Panc1 (cell line): Measurements from ENCODE around the gene COPZ2. TPM values are rescaled to one million over a fixed set of nuclear protein-coding genes. Genes with fewer than 3 reads are reported as not detected.

Experiments
- ATAC-seq: fragments of 200-7000 bp; cut with Tn5 transposase; 2 replicates; pipeline ENCODE4 v1.9.1; 2020; ENCODE audit warnings: mild to moderate bottlenecking, moderate library complexity
- BruUV-seq: library from RNA; stranded (reverse); fragments of 400-500 nt; replicated peaks from 2 replicates; lab custom pipeline; 2021; lab: Mats Ljungman, UMichigan
- CTCF ChIA-PET: fragments of 300-600 bp; sonication (Branson Sonifier 250); formaldehyde crosslinking; loops from one replicate; lab custom pipeline; 2022; ENCODE audit warnings: antibody characterized with exemption; lab: Charles Lee
- POLR2A ChIA-PET: fragments of 300-600 bp; sonication (Branson Sonifier 250); formaldehyde crosslinking; loops from one replicate; lab custom pipeline; 2022; ENCODE audit warnings: antibody characterized with exemption; lab: Charles Lee
- DNase-seq: peaks from one replicate; pipeline ENCODE4 v3.0.0-alpha.2; 2010; ENCODE audit warnings: low read depth, low spot score
- H3K27ac ChIP-seq: 2 replicates; pipeline ENCODE4 v1.5.1; 2011; ENCODE audit warnings: mild to moderate bottlenecking, low read length, inconsistent platforms
- H3K27me3 ChIP-seq: fragments of 200-500 bp; sonication (Bioruptor generic); 2 replicates; pipeline ENCODE4 v1.6.0; 2014; ENCODE audit warnings: low read length, inconsistent platforms; ENCODE audit not compliant: control insufficient read depth, insufficient read depth
- H3K36me3 ChIP-seq: fragments of 200-500 bp; sonication (Bioruptor generic); 2 replicates; pipeline ENCODE4 v1.5.1; 2014; ENCODE audit warnings: inconsistent platforms, mild to moderate bottlenecking, low read length, moderate library complexity; ENCODE audit not compliant: control insufficient read depth, insufficient read depth
- H3K4me1 ChIP-seq: 2 replicates; pipeline ENCODE4 v1.5.1; 2011; ENCODE audit warnings: inconsistent platforms, mild to moderate bottlenecking, low read length, moderate library complexity; ENCODE audit not compliant: control insufficient read depth, insufficient read depth
- H3K4me3 ChIP-seq, 2 experiments: 2 replicates each; pipeline ENCODE4 v1.5.1; 2011 to 2012; ENCODE audit warnings: low read depth in 2 of 2, low read length in 2 of 2, mild to moderate bottlenecking in 2 of 2, inconsistent platforms in 1 of 2, moderate library complexity in 1 of 2
- H3K9me3 ChIP-seq: fragments of 200-500 bp; sonication (Bioruptor generic); 2 replicates; pipeline ENCODE4 v1.5.1; 2014; ENCODE audit warnings: low read depth, mild to moderate bottlenecking, inconsistent platforms, low read length, moderate library complexity; ENCODE audit not compliant: control insufficient read depth, insufficient read depth
- POLR2AphosphoS5 ChIP-seq: IDR thresholded peaks from 2 replicates; pipeline ENCODE4 v1.6.1; 2012; ENCODE audit warnings: mild to moderate bottlenecking, low read depth, low read length, moderate library complexity
- SIN3A ChIP-seq: IDR thresholded peaks from 2 replicates; pipeline ENCODE4 v1.6.1; 2012; ENCODE audit warnings: low read depth, mild to moderate bottlenecking, low read length, moderate library complexity, borderline replicate concordance; ENCODE audit not compliant: insufficient read depth
- TCF7L2 ChIP-seq: IDR thresholded peaks from 2 replicates; pipeline ENCODE4 v1.6.1; 2011; ENCODE audit warnings: mild to moderate bottlenecking, low read depth, low read length, inconsistent platforms
- in situ Hi-C: cut with HindIII; loops from 2 replicates; pipeline ENCODE4 v1.10.0; 2016; ENCODE audit warnings: low sequenced_read_pairs, low pct_unique_long_range_greater_than_20kb
- intact Hi-C: fragments of 100-400 bp; cut with micrococcal nuclease; formaldehyde crosslinking; loops from one replicate; pipeline ENCODE4 v1.10.0; 2022; ENCODE audit not compliant: unreplicated experiment
- total RNA-seq: library from RNA; stranded (reverse); gene quantifications from one replicate; pipeline ENCODE4 v1.2.1, GENCODE V29; 2021; ENCODE audit not compliant: unreplicated experiment
- TF ChIP-seq, protein P1 (sequence below): fragments of 450-650 bp; IDR thresholded peaks from 2 replicates; pipeline ENCODE4 v1.5.1; 2017; ENCODE audit warnings: mild to moderate bottlenecking
- TF ChIP-seq, protein P2 (sequence below), 2 experiments: IDR thresholded peaks; 2 replicates each; pipeline ENCODE4 v1.6.1; 2011 to 2012; ENCODE audit warnings: low read depth in 2 of 2, control low read depth in 1 of 2, low read length in 1 of 2, mild to moderate bottlenecking in 1 of 2, moderate library complexity in 1 of 2; ENCODE audit not compliant: insufficient read depth in 1 of 2

COPZ2 gene
- total RNA-seq, 1 experiment from 2014 or later = 5.4 TPM

DNA sequence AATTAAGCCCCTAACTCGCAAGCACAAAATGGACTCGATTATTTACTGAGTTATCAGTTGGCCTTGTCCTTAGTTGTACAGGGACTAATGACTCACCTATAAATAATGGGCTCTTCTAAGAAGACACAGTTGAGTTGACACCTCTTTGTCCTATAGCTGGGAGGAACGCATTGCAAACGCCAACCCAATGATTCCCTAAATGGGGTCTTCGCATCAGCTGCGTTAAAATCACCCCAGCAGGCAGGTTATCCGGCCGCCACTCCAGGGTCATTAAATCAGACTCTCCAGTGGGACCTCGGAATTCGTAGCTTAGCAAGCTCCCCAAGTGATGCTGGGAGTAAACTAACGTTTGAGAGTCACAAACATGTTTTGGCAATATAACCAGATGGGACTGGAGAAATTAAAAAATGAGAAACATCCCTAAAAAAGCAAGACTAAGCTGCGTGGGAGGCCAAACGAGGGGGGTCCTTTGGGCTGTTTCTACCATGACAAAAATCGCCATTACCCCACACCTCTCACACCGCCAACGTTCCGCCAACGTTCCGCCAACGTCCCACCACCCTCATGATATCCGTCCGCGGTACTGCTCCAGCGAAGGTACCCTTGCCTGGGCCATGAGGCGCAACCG is 9.6 kb upstream of the COPZ2 start:
- Histone ChIP-seq H3K36me3 (peaks cover 13% of the 10 kb centered on the region; the same call in 1 of the 2 replicates), H3K27ac (peak overlapping the region; percentile 97), H3K27me3 (no peaks in the 10 kb centered on the region), H3K9me3 (no peaks in the 10 kb centered on the region), H3K4me3 (peak overlapping the region; percentile 77 to 87), H3K4me1 (peaks cover 38% of the 10 kb centered on the region)
- in situ Hi-C loops = no loop called here
- TF ChIP-seq, protein P1, sequence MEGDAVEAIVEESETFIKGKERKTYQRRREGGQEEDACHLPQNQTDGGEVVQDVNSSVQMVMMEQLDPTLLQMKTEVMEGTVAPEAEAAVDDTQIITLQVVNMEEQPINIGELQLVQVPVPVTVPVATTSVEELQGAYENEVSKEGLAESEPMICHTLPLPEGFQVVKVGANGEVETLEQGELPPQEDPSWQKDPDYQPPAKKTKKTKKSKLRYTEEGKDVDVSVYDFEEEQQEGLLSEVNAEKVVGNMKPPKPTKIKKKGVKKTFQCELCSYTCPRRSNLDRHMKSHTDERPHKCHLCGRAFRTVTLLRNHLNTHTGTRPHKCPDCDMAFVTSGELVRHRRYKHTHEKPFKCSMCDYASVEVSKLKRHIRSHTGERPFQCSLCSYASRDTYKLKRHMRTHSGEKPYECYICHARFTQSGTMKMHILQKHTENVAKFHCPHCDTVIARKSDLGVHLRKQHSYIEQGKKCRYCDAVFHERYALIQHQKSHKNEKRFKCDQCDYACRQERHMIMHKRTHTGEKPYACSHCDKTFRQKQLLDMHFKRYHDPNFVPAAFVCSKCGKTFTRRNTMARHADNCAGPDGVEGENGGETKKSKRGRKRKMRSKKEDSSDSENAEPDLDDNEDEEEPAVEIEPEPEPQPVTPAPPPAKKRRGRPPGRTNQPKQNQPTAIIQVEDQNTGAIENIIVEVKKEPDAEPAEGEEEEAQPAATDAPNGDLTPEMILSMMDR = no peak
- TF ChIP-seq SIN3A = 0 out of 2 replicates have a peak, but pooled peaks have one; percentile 78
- TF ChIP-seq, protein P2, sequence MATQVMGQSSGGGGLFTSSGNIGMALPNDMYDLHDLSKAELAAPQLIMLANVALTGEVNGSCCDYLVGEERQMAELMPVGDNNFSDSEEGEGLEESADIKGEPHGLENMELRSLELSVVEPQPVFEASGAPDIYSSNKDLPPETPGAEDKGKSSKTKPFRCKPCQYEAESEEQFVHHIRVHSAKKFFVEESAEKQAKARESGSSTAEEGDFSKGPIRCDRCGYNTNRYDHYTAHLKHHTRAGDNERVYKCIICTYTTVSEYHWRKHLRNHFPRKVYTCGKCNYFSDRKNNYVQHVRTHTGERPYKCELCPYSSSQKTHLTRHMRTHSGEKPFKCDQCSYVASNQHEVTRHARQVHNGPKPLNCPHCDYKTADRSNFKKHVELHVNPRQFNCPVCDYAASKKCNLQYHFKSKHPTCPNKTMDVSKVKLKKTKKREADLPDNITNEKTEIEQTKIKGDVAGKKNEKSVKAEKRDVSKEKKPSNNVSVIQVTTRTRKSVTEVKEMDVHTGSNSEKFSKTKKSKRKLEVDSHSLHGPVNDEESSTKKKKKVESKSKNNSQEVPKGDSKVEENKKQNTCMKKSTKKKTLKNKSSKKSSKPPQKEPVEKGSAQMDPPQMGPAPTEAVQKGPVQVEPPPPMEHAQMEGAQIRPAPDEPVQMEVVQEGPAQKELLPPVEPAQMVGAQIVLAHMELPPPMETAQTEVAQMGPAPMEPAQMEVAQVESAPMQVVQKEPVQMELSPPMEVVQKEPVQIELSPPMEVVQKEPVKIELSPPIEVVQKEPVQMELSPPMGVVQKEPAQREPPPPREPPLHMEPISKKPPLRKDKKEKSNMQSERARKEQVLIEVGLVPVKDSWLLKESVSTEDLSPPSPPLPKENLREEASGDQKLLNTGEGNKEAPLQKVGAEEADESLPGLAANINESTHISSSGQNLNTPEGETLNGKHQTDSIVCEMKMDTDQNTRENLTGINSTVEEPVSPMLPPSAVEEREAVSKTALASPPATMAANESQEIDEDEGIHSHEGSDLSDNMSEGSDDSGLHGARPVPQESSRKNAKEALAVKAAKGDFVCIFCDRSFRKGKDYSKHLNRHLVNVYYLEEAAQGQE (IDR thresholded peaks at IDR 0.05; ENCODE audit: insufficient read depth in 1 of 2, low read depth in 2 of 2, low read length in 1 of 2) = no peak
- TF ChIP-seq POLR2AphosphoS5 = no peak
- TF ChIP-seq TCF7L2 = no peak
- ATAC-seq = no peak
- TSS peak; percentile 97 for BruUV-seq
- ChIA-PET CTCF (interaction anchor here (1.2 kb wide), 1 partner anchor 11 kb away, joined by 3 read pairs; no protein-coding TSS in a partner anchor), POLR2A (no interaction called here)
- intact Hi-C loops = no loop called here
- no peak for DNase-seq

DNA sequence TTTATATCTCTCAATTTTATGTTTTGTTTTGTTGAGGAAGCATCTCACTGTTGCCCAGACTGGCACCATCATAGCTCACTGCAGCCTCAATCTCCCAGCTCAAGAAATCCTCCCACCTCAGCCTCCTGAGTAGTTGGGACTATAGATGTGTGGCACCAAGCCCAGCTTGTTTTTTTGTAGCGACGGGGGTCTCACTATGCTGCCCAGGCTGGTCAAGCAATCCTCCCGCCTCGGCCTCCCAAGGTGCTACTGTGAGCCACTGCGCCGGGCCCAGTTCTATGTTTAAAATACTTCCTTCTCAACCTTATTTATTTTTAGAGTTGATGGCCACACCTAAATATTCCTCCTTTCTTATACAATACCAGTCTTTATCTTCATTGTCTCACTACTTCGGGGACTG is 8.7 kb upstream of the COPZ2 start:
- CTCF ChIA-PET = no interaction called here
- Histone ChIP-seq H3K4me3 (peak overlapping the region in 1 of 2 experiments; percentile 77; a peak in 1 of 4 replicates), H3K27ac (peak overlapping the region; percentile 97), H3K27me3 (no peaks in the 10 kb centered on the region), H3K4me1 (peaks cover 29% of the 10 kb centered on the region), H3K36me3 (peaks cover 11% of the 10 kb centered on the region; the same call in 1 of the 2 replicates), H3K9me3 (no peaks in the 10 kb centered on the region)
- no TSS peak for BruUV-seq
- TF ChIP-seq, protein P1 = no peak
- TF ChIP-seq TCF7L2 (no peak), SIN3A (no peak), POLR2AphosphoS5 (no peak)
- TF ChIP-seq, protein P2 (IDR thresholded peaks at IDR 0.05; ENCODE audit: insufficient read depth in 1 of 2, low read depth in 2 of 2, low read length in 1 of 2) = no peak
- no peak for DNase-seq
- intact Hi-C loops (no loop called here), in situ Hi-C loops (no loop called here)
- ATAC-seq = no peak
- POLR2A ChIA-PET = no interaction called here
